ENCODE measurements around the gene SCFD2.
"Not testable (repeated sequence)": the region's sequence is repeated elsewhere in the genome, so short reads cannot be mapped to it uniquely, and the experiment has no call there.

Gene SCFD2

GRCh38 chr4:52836120-52836519 is 529.7 kb downstream of the SCFD2 start:
- Histone ChIP-seq H3K27ac (ENCODE audit: low read depth, low read length) (no peak overlapping the region), H3K4me1 (ENCODE audit: control insufficient read depth in 1 of 2, insufficient read depth in 2 of 2, low read length in 2 of 2) (peaks cover 0 to 2% of the 10 kb centered on the region in 2 donors), H3K36me3 (ENCODE audit: control insufficient read depth in 1 of 2, insufficient read depth in 2 of 2, low read length in 2 of 2) (no peaks in the 10 kb centered on the region), H3K9ac (ENCODE audit: low read depth in 1 of 2, low read length in 2 of 2) (no peak overlapping the region), H3K4me3 (ENCODE audit: low read depth in 1 of 2, low read length in 2 of 2) (no peak overlapping the region), H3K9me3 (ENCODE audit: control insufficient read depth in 1 of 2, low read length in 2 of 2) (no peaks in the 10 kb centered on the region), H3K27me3 (ENCODE audit: control insufficient read depth in 1 of 2, insufficient read depth in 2 of 2, low read length in 2 of 2) (no peaks in the 10 kb centered on the region)

DNA sequence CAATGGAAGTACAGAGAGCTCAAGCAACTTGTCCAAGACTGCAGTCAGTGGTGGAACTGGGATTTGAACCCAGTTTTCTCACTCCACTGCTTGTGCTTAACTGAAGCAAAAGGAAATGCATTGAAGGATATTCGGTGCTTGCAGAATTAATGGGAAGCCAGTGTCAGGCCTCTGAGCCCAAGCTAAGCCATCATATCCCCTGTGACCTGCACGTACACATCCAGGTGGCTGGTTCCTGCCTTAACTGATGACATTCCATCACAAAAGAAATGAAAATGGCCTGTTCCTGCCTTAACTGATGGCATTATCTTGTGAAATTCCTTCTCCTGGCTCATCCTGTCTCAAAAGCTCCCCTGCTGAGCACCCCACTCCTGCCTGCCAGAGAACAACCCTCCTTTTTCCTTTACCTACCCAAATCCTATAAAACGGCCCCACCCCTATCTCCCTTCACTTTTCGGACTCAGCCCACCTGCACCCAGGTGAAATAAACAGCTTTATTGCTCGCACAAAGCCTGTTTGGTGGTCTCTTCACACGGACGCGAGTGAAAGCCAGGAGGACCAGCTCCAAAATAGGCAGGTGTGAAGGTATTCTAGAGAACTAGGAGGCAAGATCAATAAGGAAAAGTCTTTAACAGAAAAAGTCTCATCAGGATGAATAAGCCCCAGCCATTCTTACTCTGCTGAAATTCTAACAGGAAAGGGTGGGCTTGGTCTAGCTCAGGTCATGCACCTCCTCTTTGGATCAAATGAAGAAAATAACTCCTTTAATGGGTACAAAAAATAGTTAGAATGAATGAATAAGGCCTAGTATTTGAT is 531.0 kb downstream of the SCFD2 start:
- not testable (repeated sequence) for H3K9me3 ChIP-seq (ENCODE audit: control insufficient read depth in 1 of 2, low read length in 2 of 2); H3K27ac ChIP-seq (ENCODE audit: low read depth, low read length); H3K27me3 ChIP-seq (ENCODE audit: control insufficient read depth in 1 of 2, insufficient read depth in 2 of 2, low read length in 2 of 2); H3K36me3 ChIP-seq (ENCODE audit: control insufficient read depth in 1 of 2, insufficient read depth in 2 of 2, low read length in 2 of 2); H3K4me1 ChIP-seq (ENCODE audit: control insufficient read depth in 1 of 2, insufficient read depth in 2 of 2, low read length in 2 of 2); H3K4me3 ChIP-seq (ENCODE audit: low read depth in 1 of 2, low read length in 2 of 2); H3K9ac ChIP-seq (ENCODE audit: low read depth in 1 of 2, low read length in 2 of 2)

- Histone ChIP-seq H3K4me3 (ENCODE audit: low read depth in 1 of 2, low read length in 2 of 2) (no peak overlapping the region), H3K36me3 (ENCODE audit: control insufficient read depth in 1 of 2, insufficient read depth in 2 of 2, low read length in 2 of 2) (no peaks in the 10 kb centered on the region)
Measured at GRCh38 chr4:52833941-52834525, 531.8 kb downstream of the SCFD2 start.

DNA sequence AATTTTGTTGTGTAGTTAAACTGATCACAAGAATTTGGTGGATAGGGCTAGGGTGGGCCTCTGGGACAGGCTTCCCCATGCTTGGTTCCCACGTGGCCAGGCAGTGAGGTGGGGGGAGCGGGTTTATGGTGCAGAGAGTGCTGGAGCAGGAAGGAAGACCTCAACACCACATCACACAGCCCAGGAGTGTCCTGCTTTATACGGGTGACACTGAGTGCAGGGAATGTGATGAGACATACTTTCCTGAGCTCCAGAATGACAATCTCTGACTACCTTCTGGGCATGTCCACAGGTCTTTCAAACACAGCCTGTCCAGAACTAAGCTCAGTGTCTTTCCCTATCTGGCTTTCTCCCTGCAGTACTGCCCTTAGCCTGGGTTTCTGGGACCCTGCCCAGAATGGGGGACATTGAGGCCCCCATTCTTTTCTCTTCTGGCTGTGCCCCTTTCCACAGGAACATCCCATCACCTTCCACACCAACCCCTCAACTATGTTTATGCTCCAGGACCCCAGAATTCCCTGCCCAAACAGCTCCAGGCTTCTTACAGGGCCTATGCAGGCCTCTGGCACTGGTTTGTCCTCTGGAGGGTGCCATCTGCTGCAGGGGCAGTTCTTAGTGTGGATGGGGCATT is 540.3 kb downstream of the SCFD2 start:
- H3K27ac ChIP-seq (ENCODE audit: low read depth, low read length), result no peak overlapping the region
- no peaks in the 10 kb centered on the region for H3K36me3 ChIP-seq (ENCODE audit: control insufficient read depth in 1 of 2, insufficient read depth in 2 of 2, low read length in 2 of 2)
- no peaks in the 10 kb centered on the region for H3K9me3 ChIP-seq (ENCODE audit: control insufficient read depth in 1 of 2, low read length in 2 of 2)
- H3K4me3 ChIP-seq (ENCODE audit: low read depth in 1 of 2, low read length in 2 of 2), result no peak overlapping the region
- peaks cover 0 to 3% of the 10 kb centered on the region in 2 donors for H3K4me1 ChIP-seq (ENCODE audit: control insufficient read depth in 1 of 2, insufficient read depth in 2 of 2, low read length in 2 of 2)
- H3K27me3 ChIP-seq (ENCODE audit: control insufficient read depth in 1 of 2, insufficient read depth in 2 of 2, low read length in 2 of 2), result no peaks in the 10 kb centered on the region
- H3K9ac ChIP-seq (ENCODE audit: low read depth in 1 of 2, low read length in 2 of 2), result no peak overlapping the region

More at GRCh38 chr4:52833941-52834525, 531.8 kb downstream of the SCFD2 start:
- Histone ChIP-seq H3K27ac (ENCODE audit: low read depth, low read length) (no peak overlapping the region), H3K9me3 (ENCODE audit: control insufficient read depth in 1 of 2, low read length in 2 of 2) (no peaks in the 10 kb centered on the region), H3K27me3 (ENCODE audit: control insufficient read depth in 1 of 2, insufficient read depth in 2 of 2, low read length in 2 of 2) (no peaks in the 10 kb centered on the region), H3K4me1 (ENCODE audit: control insufficient read depth in 1 of 2, insufficient read depth in 2 of 2, low read length in 2 of 2) (no peaks in the 10 kb centered on the region), H3K9ac (ENCODE audit: low read depth in 1 of 2, low read length in 2 of 2) (no peak overlapping the region)

GRCh38 chr4:52824603-52825459 is 541.0 kb downstream of the SCFD2 start:
- H3K4me1 ChIP-seq (ENCODE audit: control insufficient read depth in 1 of 2, insufficient read depth in 2 of 2, low read length in 2 of 2), result peaks cover 0 to 3% of the 10 kb centered on the region in 2 donors
- H3K9ac ChIP-seq (ENCODE audit: low read depth in 1 of 2, low read length in 2 of 2), result no peak overlapping the region
- no peak overlapping the region for H3K27ac ChIP-seq (ENCODE audit: low read depth, low read length)
- no peaks in the 10 kb centered on the region for H3K27me3 ChIP-seq (ENCODE audit: control insufficient read depth in 1 of 2, insufficient read depth in 2 of 2, low read length in 2 of 2)
- H3K36me3 ChIP-seq (ENCODE audit: control insufficient read depth in 1 of 2, insufficient read depth in 2 of 2, low read length in 2 of 2), result no peaks in the 10 kb centered on the region
- no peaks in the 10 kb centered on the region for H3K9me3 ChIP-seq (ENCODE audit: control insufficient read depth in 1 of 2, low read length in 2 of 2)
- no peak overlapping the region for H3K4me3 ChIP-seq (ENCODE audit: low read depth in 1 of 2, low read length in 2 of 2)

GRCh38 chr4:52824270-52824602 is 541.6 kb downstream of the SCFD2 start:
- H3K4me3 ChIP-seq (ENCODE audit: low read depth in 1 of 2, low read length in 2 of 2), result no peak overlapping the region
- H3K9ac ChIP-seq (ENCODE audit: low read depth in 1 of 2, low read length in 2 of 2), result no peak overlapping the region
- no peaks in the 10 kb centered on the region for H3K9me3 ChIP-seq (ENCODE audit: control insufficient read depth in 1 of 2, low read length in 2 of 2)
- no peaks in the 10 kb centered on the region for H3K27me3 ChIP-seq (ENCODE audit: control insufficient read depth in 1 of 2, insufficient read depth in 2 of 2, low read length in 2 of 2)
- H3K36me3 ChIP-seq (ENCODE audit: control insufficient read depth in 1 of 2, insufficient read depth in 2 of 2, low read length in 2 of 2), result no peaks in the 10 kb centered on the region
- H3K4me1 ChIP-seq (ENCODE audit: control insufficient read depth in 1 of 2, insufficient read depth in 2 of 2, low read length in 2 of 2), result peaks cover 0 to 3% of the 10 kb centered on the region in 2 donors
- H3K27ac ChIP-seq (ENCODE audit: low read depth, low read length), result no peak overlapping the region

GRCh38 chr4:52823702-52824092 is 542.2 kb downstream of the SCFD2 start:
- H3K36me3 ChIP-seq (ENCODE audit: control insufficient read depth in 1 of 2, insufficient read depth in 2 of 2, low read length in 2 of 2), result no peaks in the 10 kb centered on the region
- no peak overlapping the region for H3K9ac ChIP-seq (ENCODE audit: low read depth in 1 of 2, low read length in 2 of 2)
- H3K4me3 ChIP-seq (ENCODE audit: low read depth in 1 of 2, low read length in 2 of 2), result no peak overlapping the region
- no peaks in the 10 kb centered on the region for H3K9me3 ChIP-seq (ENCODE audit: control insufficient read depth in 1 of 2, low read length in 2 of 2)
- H3K4me1 ChIP-seq (ENCODE audit: control insufficient read depth in 1 of 2, insufficient read depth in 2 of 2, low read length in 2 of 2), result peaks cover 0 to 3% of the 10 kb centered on the region in 2 donors
- H3K27ac ChIP-seq (ENCODE audit: low read depth, low read length), result no peak overlapping the region
- H3K27me3 ChIP-seq (ENCODE audit: control insufficient read depth in 1 of 2, insufficient read depth in 2 of 2, low read length in 2 of 2), result no peaks in the 10 kb centered on the region

Measured in duodenal mucosa (tissue), 2 donors.